Upper lobe of left lung (tissue), 6 donors: Measurements from ENCODE around the gene SFXN5. TPM values are rescaled to one million over a fixed set of nuclear protein-coding genes. Genes with fewer than 3 reads are reported as not detected.
A peak's percentile ranks its signal among the peaks of the same experiment; 100 is the strongest.
"Not testable (repeated sequence)": the region's sequence is repeated elsewhere in the genome, so short reads cannot be mapped to it uniquely, and the experiment has no call there.

Experiments
- ATAC-seq, 2 donors: fragments of 200-7000 bp; cut with Tn5 transposase; one replicate each; pipeline ENCODE4 v1.9.1; 2022; ENCODE audit warnings: mild to moderate bottlenecking in 2 of 2, moderate library complexity in 2 of 2; ENCODE audit not compliant: low FRiP score in 2 of 2
- DNase-seq, 2 donors: peaks; one replicate each; pipeline ENCODE4 v3.0.0-alpha.2; 2019 to 2020
- H3K27ac ChIP-seq, 4 donors: fragments of 200-600 bp; sonication (generic); one replicate each; pipeline ENCODE4 v1.5.1; 2016 to 2019
- H3K27me3 ChIP-seq, 4 donors: fragments of 200-600 bp; sonication (generic); one replicate each; pipeline ENCODE4 v1.5.1; 2017 to 2019
- H3K36me3 ChIP-seq, 4 donors: fragments of 200-600 bp; sonication (generic); one replicate each; pipeline ENCODE4 v1.5.1; 2016 to 2019
- H3K4me1 ChIP-seq, 4 donors: fragments of 200-600 bp; sonication (generic); one replicate each; pipeline ENCODE4 v1.5.1; 2018 to 2019
- H3K4me3 ChIP-seq, 4 donors: fragments of 200-600 bp; sonication (generic); one replicate each; pipeline ENCODE4 v1.5.1; 2017 to 2019; ENCODE audit warnings: mild to moderate bottlenecking in 2 of 4, moderate library complexity in 1 of 4
- H3K9me3 ChIP-seq, 4 donors: fragments of 200-600 bp; sonication (generic); one replicate each; pipeline ENCODE4 v1.5.1; 2018 to 2019
- EP300 ChIP-seq, 4 donors: sonication (generic); formaldehyde crosslinking; IDR thresholded peaks; one replicate each; pipeline ENCODE4 v1.5.1; 2017; ENCODE audit warnings: antibody characterized with exemption in 4 of 4, control low read depth in 2 of 4
- POLR2A ChIP-seq, 4 donors: fragments of 450-650 bp; IDR thresholded peaks; one replicate each; pipeline ENCODE4 v1.5.1; 2016 to 2017; ENCODE audit warnings: antibody characterized with exemption in 4 of 4, mild to moderate bottlenecking in 2 of 4
- POLR2AphosphoS5 ChIP-seq, 2 donors: sonication (generic); formaldehyde crosslinking; IDR thresholded peaks; one replicate each; pipeline ENCODE4 v1.5.1; 2017; ENCODE audit warnings: antibody characterized with exemption in 2 of 2
- WGBS, 2 donors: methylation state at CpG; one replicate each; pipeline ENCODE4 v1.1.5; 2017 to 2018; 5-methylcytosine and 5-hydroxymethylcytosine counted together
- total RNA-seq, 6 donors: library from RNA; depleted of rRNA in 4 of 6; stranded (reverse); fragments of >200 nt in 4 of 6; gene quantifications; one replicate each; pipeline versions ENCODE4 v1.1.0 to v1.2.1, GENCODE V29; 2016 to 2021
- TF ChIP-seq, protein P1 (sequence below), 6 experiments: fragments of 450-650 bp in 4 of 6; fragments of 200-600 bp in 2 of 6; sonication (generic) in 2 of 6; IDR thresholded peaks; one replicate each; pipeline ENCODE4 v1.5.1; 2016 to 2019; ENCODE audit warnings: antibody characterized with exemption in 6 of 6
- donor health status: DM: no; HTN: no; CAD: no; lungs with moderate emphysema.
- donor health status: DM: no; HTN: yes; CAD: no; lungs with severe emphysema.

The SFXN5 gene
- total RNA-seq: 10 to 100 TPM; 10.8 to 44.0 (median 13.7) TPM

DNA sequence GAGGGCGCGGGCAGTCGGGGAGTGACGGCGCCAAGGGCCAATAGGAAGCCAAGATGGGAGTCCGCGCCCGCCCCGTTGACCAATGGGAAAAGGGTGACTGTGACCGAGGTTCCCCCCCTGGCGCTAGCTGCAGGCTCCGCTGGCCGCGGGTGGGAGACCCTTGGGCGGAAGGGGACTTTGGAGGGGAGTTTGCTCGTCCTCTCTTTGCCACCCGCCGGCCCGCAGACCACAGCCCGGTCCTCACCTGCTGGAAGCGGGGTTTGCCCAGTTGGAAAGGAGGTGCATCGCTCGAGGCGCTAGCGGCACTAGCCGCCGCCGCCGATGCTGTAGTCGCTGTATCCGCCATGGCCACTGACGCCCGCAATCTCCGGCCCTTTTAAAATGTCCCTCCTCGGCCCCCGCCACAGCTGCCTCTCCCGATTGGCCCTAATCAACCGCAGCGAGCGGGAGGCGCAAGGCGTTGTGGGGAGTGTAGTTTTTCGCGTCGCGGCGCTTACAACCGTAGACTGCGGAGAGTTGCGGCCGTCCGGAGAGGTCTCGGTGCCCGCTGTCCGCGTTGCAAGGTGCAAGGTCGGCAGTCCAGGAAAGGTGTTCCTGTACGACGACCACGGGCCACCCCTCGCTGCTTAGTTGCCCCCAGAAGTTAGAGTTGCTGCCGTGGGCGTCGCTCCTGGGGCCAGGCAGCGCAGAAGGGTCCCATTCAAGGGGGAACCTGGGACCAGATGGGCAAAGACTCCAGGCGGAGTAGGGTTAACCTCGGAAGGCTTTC is at the start of gene SFXN5:
Gene SFXN5 (minus strand): TSS at position 353 of the 769 bp plus-strand sequence. CDS start 7 bp downstream, at position 346.
- Histone ChIP-seq H3K36me3 (peaks cover 0 to 12% (median 5%) of the 10 kb centered on the region in 4 donors), H3K4me1 (peaks cover 21 to 31% (median 28%) of the 10 kb centered on the region in 4 donors), H3K27me3 (no peaks in the 10 kb centered on the region), H3K4me3 (peak within 1 kb of the TSS; percentile 77 to 95 (median 84)), H3K27ac (peak within 1 kb of the TSS; percentile 93 to 97 (median 94)), H3K9me3 (no peaks in the 10 kb centered on the region)
- TF ChIP-seq EP300 (IDR thresholded peaks at IDR 0.05): peak in 1 of 4 donors; percentile 27
- TF ChIP-seq POLR2A (IDR thresholded peaks at IDR 0.05): peak in 2 of 4 donors; percentile 48 to 65
- TF ChIP-seq POLR2AphosphoS5 (IDR thresholded peaks at IDR 0.05): peak; percentile 76 to 85
- TF ChIP-seq, protein P1, sequence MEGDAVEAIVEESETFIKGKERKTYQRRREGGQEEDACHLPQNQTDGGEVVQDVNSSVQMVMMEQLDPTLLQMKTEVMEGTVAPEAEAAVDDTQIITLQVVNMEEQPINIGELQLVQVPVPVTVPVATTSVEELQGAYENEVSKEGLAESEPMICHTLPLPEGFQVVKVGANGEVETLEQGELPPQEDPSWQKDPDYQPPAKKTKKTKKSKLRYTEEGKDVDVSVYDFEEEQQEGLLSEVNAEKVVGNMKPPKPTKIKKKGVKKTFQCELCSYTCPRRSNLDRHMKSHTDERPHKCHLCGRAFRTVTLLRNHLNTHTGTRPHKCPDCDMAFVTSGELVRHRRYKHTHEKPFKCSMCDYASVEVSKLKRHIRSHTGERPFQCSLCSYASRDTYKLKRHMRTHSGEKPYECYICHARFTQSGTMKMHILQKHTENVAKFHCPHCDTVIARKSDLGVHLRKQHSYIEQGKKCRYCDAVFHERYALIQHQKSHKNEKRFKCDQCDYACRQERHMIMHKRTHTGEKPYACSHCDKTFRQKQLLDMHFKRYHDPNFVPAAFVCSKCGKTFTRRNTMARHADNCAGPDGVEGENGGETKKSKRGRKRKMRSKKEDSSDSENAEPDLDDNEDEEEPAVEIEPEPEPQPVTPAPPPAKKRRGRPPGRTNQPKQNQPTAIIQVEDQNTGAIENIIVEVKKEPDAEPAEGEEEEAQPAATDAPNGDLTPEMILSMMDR (IDR thresholded peaks at IDR 0.05): peak in 5 of 6 experiments; percentile 25 to 53 (median 45)
- peak; percentile 98 for DNase-seq
- ATAC-seq: peak; percentile 98
- 0 to 2% methylated on average over 11 to 38 of the region's 67 CpGs for WGBS, 2 donors

DNA sequence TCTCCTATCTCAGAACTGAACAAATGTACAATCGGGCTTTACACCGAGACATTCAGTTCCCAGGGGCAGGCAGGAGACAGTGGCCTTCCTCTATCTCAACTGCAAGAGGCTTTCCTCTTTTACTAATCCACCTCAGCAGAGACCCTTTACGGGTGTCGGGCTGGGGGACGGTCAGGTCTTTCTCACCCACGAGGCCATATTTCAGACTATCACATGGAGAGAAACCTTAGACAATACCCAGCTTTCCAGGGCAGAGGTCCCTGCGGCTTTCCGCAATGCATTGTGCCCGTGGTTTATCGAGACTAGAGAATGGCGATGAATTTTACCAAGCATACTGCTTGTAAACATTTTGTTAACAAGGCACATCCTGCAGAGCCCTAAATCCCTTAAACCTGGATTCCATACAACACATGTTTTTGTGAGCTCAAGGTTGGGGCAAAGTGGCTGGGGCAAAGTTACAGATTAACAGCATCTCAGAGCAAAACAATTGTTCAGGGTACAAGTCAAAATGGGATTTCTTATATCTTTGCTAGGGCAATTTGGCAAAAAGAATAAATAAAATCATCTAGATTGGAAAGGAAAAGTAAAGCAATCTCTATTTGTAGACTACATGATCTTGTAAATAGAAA is 48.2 kb upstream of the SFXN5 start:
- not testable (repeated sequence) for H3K36me3 ChIP-seq, H3K27ac ChIP-seq, DNase-seq, ATAC-seq, H3K9me3 ChIP-seq, H3K4me3 ChIP-seq, H3K27me3 ChIP-seq, H3K4me1 ChIP-seq
- WGBS, 2 donors: 84 to 87% methylated on average over 11 of the region's 11 CpGs

DNA sequence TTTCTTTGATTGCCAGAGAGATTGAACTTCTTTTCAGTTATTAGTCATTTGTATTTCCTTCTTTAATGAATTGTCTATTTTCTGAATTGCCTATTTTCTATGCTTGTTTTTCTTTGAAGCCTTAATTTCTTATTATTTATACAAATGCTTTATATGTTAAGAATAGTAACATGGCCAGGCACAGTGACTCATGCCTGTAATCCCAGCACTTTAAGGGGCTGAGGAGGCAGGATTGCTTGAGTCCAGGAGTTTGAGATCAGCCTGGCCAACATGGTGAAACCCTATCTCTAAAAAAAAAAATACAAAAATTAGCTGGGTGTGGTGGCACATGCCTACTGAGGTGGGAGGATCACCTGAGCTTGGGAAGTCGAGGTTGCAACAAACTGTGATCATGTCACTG is 45.9 kb upstream of the SFXN5 start:
- peaks cover 0 to 10% (median 2%) of the 10 kb centered on the region in 4 donors for H3K4me1 ChIP-seq
- ATAC-seq (no peak), DNase-seq (no peak)
- 71 to 73% methylated on average over 1 of the region's 1 CpG for WGBS, 2 donors
- no peaks in the 10 kb centered on the region for H3K36me3 ChIP-seq
- no peaks in the 10 kb centered on the region for H3K27me3 ChIP-seq
- TF ChIP-seq EP300 (IDR thresholded peaks at IDR 0.05) (no peak), POLR2A (IDR thresholded peaks at IDR 0.05) (no peak), POLR2AphosphoS5 (IDR thresholded peaks at IDR 0.05) (no peak)
- TF ChIP-seq, protein P1 (IDR thresholded peaks at IDR 0.05): no peak
- H3K4me3 ChIP-seq: no peak overlapping the region
- H3K9me3 ChIP-seq: no peaks in the 10 kb centered on the region
- no peak overlapping the region for H3K27ac ChIP-seq

DNA sequence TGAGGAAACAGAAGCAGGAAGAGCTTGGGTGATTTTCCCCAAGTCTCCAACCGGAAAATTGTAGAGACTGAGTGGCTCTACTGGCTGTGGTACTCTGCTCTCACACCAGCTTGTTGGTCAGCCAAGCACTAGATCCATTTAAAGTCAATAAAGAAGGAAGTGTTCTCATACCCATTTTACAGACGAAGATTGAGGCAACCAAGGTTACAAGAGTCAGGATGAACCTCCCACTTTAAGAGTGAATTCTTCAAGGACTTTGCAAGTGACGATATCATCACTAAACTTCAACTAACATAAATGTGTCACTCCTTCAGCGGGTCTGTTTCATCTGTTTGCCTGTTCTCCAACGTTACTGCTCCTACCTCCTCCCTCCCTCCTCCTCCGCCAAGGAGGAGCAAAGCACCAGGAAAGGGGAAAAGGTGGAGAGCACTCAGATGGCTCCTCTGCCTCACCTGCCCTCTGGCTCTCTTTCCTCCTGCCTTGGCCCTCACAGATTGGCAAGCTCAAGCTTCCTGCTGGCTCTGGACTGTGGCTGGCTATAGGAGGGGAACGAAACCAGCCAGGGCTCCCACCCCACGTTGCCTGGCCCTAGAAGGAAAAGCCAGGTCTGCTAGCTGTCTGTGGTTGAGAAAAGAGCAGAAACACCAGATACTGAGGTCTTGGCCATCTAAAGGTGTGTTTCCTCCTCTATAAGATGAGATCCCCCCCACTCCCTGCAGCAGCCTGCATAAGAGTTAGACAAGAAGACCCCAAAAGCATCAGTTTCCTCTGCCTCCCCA is 44.9 kb upstream of the SFXN5 start:
- ATAC-seq (no peak), DNase-seq (no peak)
- no peak for TF ChIP-seq EP300 (IDR thresholded peaks at IDR 0.05)
- no peak for TF ChIP-seq POLR2AphosphoS5 (IDR thresholded peaks at IDR 0.05)
- TF ChIP-seq, protein P1 (IDR thresholded peaks at IDR 0.05): no peak
- no peak for TF ChIP-seq POLR2A (IDR thresholded peaks at IDR 0.05)
- H3K36me3 ChIP-seq: no peaks in the 10 kb centered on the region
- H3K9me3 ChIP-seq: no peaks in the 10 kb centered on the region
- H3K27me3 ChIP-seq: peaks cover 0 to 4% (median 0%) of the 10 kb centered on the region in 4 donors
- WGBS, 2 donors: 69 to 77% methylated on average over 7 to 8 of the region's 8 CpGs
- H3K4me3 ChIP-seq: no peak overlapping the region
- H3K27ac ChIP-seq: no peak overlapping the region
- H3K4me1 ChIP-seq: peaks cover 3 to 20% (median 10%) of the 10 kb centered on the region in 4 donors
